ENCODE results near the gene SULT6B1. TPM values are rescaled to one million over a fixed set of nuclear protein-coding genes. Genes with fewer than 3 reads are reported as not detected.

SULT6B1 gene
- polyA plus RNA-seq, 4 donors: not detected

GRCh38 chr2:37153224-37153623, 35.2 kb downstream of the SULT6B1 start:
- no peak overlapping the region for H3K4me3 ChIP-seq (ENCODE audit: low read depth in 1 of 3, low read length in 3 of 3)
- no peaks in the 10 kb centered on the region for H3K9me3 ChIP-seq (ENCODE audit: control insufficient read depth in 2 of 2, insufficient read depth in 1 of 2, low read depth in 1 of 2, low read length in 1 of 2)
- no peaks in the 10 kb centered on the region for H3K27me3 ChIP-seq (ENCODE audit: control insufficient read depth in 3 of 3, insufficient read depth in 3 of 3, low read length in 3 of 3)
- no peak for DNase-seq
- H3K36me3 ChIP-seq (ENCODE audit: control insufficient read depth in 3 of 3, insufficient read depth in 2 of 3, low read depth in 1 of 3, low read length in 3 of 3): peaks cover 0 to 4% (median under 1%) of the 10 kb centered on the region in 3 donors
- WGBS, 3 donors: 82 to 96% (median 91%) methylated on average over 5 of the region's 5 CpGs
- H3K4me1 ChIP-seq (ENCODE audit: control insufficient read depth in 3 of 3, insufficient read depth in 2 of 3, low read depth in 1 of 3, low read length in 2 of 3): peaks cover 4 to 29% (median 9%) of the 10 kb centered on the region in 3 donors
- no peak for FAIRE-seq
- no peak overlapping the region for H3K27ac ChIP-seq (ENCODE audit: low read depth in 1 of 3, low read length in 2 of 3)

GRCh38 chr2:37149626-37150322, 38.7 kb downstream of the SULT6B1 start:
- no peak for FAIRE-seq
- H3K27me3 ChIP-seq (ENCODE audit: control insufficient read depth in 3 of 3, insufficient read depth in 3 of 3, low read length in 3 of 3): no peaks in the 10 kb centered on the region
- no peaks in the 10 kb centered on the region for H3K9me3 ChIP-seq (ENCODE audit: control insufficient read depth in 2 of 2, insufficient read depth in 1 of 2, low read depth in 1 of 2, low read length in 1 of 2)
- no peak overlapping the region for H3K4me3 ChIP-seq (ENCODE audit: low read depth in 1 of 3, low read length in 3 of 3)
- H3K36me3 ChIP-seq (ENCODE audit: control insufficient read depth in 3 of 3, insufficient read depth in 2 of 3, low read depth in 1 of 3, low read length in 3 of 3): peaks cover 8 to 16% (median 13%) of the 10 kb centered on the region in 3 donors
- H3K4me1 ChIP-seq (ENCODE audit: control insufficient read depth in 3 of 3, insufficient read depth in 2 of 3, low read depth in 1 of 3, low read length in 2 of 3): peaks cover 3 to 15% (median 4%) of the 10 kb centered on the region in 3 donors
- DNase-seq: peak; percentile 79 to 82
- 8 to 31% (median 13%) methylated on average over 6 of the region's 6 CpGs for WGBS, 3 donors
- peak overlapping the region; percentile 17 to 58 (median 41) for H3K27ac ChIP-seq (ENCODE audit: low read depth in 1 of 3, low read length in 2 of 3)

- Histone ChIP-seq H3K27me3 (ENCODE audit: control insufficient read depth in 3 of 3, insufficient read depth in 3 of 3, low read length in 3 of 3) (no peaks in the 10 kb centered on the region), H3K4me3 (ENCODE audit: low read depth in 1 of 3, low read length in 3 of 3) (no peak overlapping the region), H3K36me3 (ENCODE audit: control insufficient read depth in 3 of 3, insufficient read depth in 2 of 3, low read depth in 1 of 3, low read length in 3 of 3) (peaks cover 12 to 21% (median 16%) of the 10 kb centered on the region in 3 donors), H3K4me1 (ENCODE audit: control insufficient read depth in 3 of 3, insufficient read depth in 2 of 3, low read depth in 1 of 3, low read length in 2 of 3) (peaks cover 3 to 15% (median 4%) of the 10 kb centered on the region in 3 donors), H3K27ac (ENCODE audit: low read depth in 1 of 3, low read length in 2 of 3) (peak overlapping the region in 1 of 3 donors; percentile 58), H3K9me3 (ENCODE audit: control insufficient read depth in 2 of 2, insufficient read depth in 1 of 2, low read depth in 1 of 2, low read length in 1 of 2) (no peaks in the 10 kb centered on the region)
- WGBS, 3 donors: 30 to 73% (median 42%) methylated on average over 7 of the region's 7 CpGs
- DNase-seq: peak; percentile 68 to 83
- FAIRE-seq: no peak
Observed at GRCh38 chr2:37148325-37148724, 40.1 kb downstream of the SULT6B1 start.

GRCh38 chr2:37146062-37146461, 42.4 kb downstream of the SULT6B1 start:
- 96 to 98% (median 98%) methylated on average over 2 of the region's 2 CpGs for WGBS, 3 donors
- FAIRE-seq: no peak
- no peaks in the 10 kb centered on the region for H3K27me3 ChIP-seq (ENCODE audit: control insufficient read depth in 3 of 3, insufficient read depth in 3 of 3, low read length in 3 of 3)
- H3K9me3 ChIP-seq (ENCODE audit: control insufficient read depth in 2 of 2, insufficient read depth in 1 of 2, low read depth in 1 of 2, low read length in 1 of 2): no peaks in the 10 kb centered on the region
- DNase-seq: no peak
- no peak overlapping the region for H3K27ac ChIP-seq (ENCODE audit: low read depth in 1 of 3, low read length in 2 of 3)
- no peak overlapping the region for H3K4me3 ChIP-seq (ENCODE audit: low read depth in 1 of 3, low read length in 3 of 3)
- peaks cover 3 to 15% (median 4%) of the 10 kb centered on the region in 3 donors for H3K4me1 ChIP-seq (ENCODE audit: control insufficient read depth in 3 of 3, insufficient read depth in 2 of 3, low read depth in 1 of 3, low read length in 2 of 3)
- peaks cover 13 to 30% (median 19%) of the 10 kb centered on the region in 3 donors for H3K36me3 ChIP-seq (ENCODE audit: control insufficient read depth in 3 of 3, insufficient read depth in 2 of 3, low read depth in 1 of 3, low read length in 3 of 3)

GRCh38 chr2:37143974-37144373, 44.5 kb downstream of the SULT6B1 start:
- 94 to 100% (median 98%) methylated on average over 1 of the region's 1 CpG for WGBS, 3 donors
- peaks cover 2 to 10% (median 3%) of the 10 kb centered on the region in 3 donors for H3K4me1 ChIP-seq (ENCODE audit: control insufficient read depth in 3 of 3, insufficient read depth in 2 of 3, low read depth in 1 of 3, low read length in 2 of 3)
- H3K9me3 ChIP-seq (ENCODE audit: control insufficient read depth in 2 of 2, insufficient read depth in 1 of 2, low read depth in 1 of 2, low read length in 1 of 2): no peaks in the 10 kb centered on the region
- H3K36me3 ChIP-seq (ENCODE audit: control insufficient read depth in 3 of 3, insufficient read depth in 2 of 3, low read depth in 1 of 3, low read length in 3 of 3): peaks cover 16 to 34% (median 22%) of the 10 kb centered on the region in 3 donors
- no peak overlapping the region for H3K27ac ChIP-seq (ENCODE audit: low read depth in 1 of 3, low read length in 2 of 3)
- no peak for DNase-seq
- H3K4me3 ChIP-seq (ENCODE audit: low read depth in 1 of 3, low read length in 3 of 3): no peak overlapping the region
- H3K27me3 ChIP-seq (ENCODE audit: control insufficient read depth in 3 of 3, insufficient read depth in 3 of 3, low read length in 3 of 3): no peaks in the 10 kb centered on the region
- no peak for FAIRE-seq

- no peak for DNase-seq
- H3K36me3 ChIP-seq (ENCODE audit: control insufficient read depth in 3 of 3, insufficient read depth in 2 of 3, low read depth in 1 of 3, low read length in 3 of 3): peaks cover 16 to 37% (median 17%) of the 10 kb centered on the region in 3 donors
- no peak overlapping the region for H3K27ac ChIP-seq (ENCODE audit: low read depth in 1 of 3, low read length in 2 of 3)
- no peak for FAIRE-seq
- H3K4me1 ChIP-seq (ENCODE audit: control insufficient read depth in 3 of 3, insufficient read depth in 2 of 3, low read depth in 1 of 3, low read length in 2 of 3): no peaks in the 10 kb centered on the region
- H3K27me3 ChIP-seq (ENCODE audit: control insufficient read depth in 3 of 3, insufficient read depth in 3 of 3, low read length in 3 of 3): no peaks in the 10 kb centered on the region
- H3K9me3 ChIP-seq (ENCODE audit: control insufficient read depth in 2 of 2, insufficient read depth in 1 of 2, low read depth in 1 of 2, low read length in 1 of 2): no peaks in the 10 kb centered on the region
- no peak overlapping the region for H3K4me3 ChIP-seq (ENCODE audit: low read depth in 1 of 3, low read length in 3 of 3)
Observed at GRCh38 chr2:37142546-37142945, 45.9 kb downstream of the SULT6B1 start.

GRCh38 chr2:37132914-37133313, 55.6 kb downstream of the SULT6B1 start:
- peaks cover 9 to 32% (median 20%) of the 10 kb centered on the region in 3 donors for H3K36me3 ChIP-seq (ENCODE audit: control insufficient read depth in 3 of 3, insufficient read depth in 2 of 3, low read depth in 1 of 3, low read length in 3 of 3)
- H3K4me1 ChIP-seq (ENCODE audit: control insufficient read depth in 3 of 3, insufficient read depth in 2 of 3, low read depth in 1 of 3, low read length in 2 of 3): no peaks in the 10 kb centered on the region
- H3K27me3 ChIP-seq (ENCODE audit: control insufficient read depth in 3 of 3, insufficient read depth in 3 of 3, low read length in 3 of 3): no peaks in the 10 kb centered on the region
- H3K27ac ChIP-seq (ENCODE audit: low read depth in 1 of 3, low read length in 2 of 3): no peak overlapping the region
- H3K4me3 ChIP-seq (ENCODE audit: low read depth in 1 of 3, low read length in 3 of 3): no peak overlapping the region
- no peaks in the 10 kb centered on the region for H3K9me3 ChIP-seq (ENCODE audit: control insufficient read depth in 2 of 2, insufficient read depth in 1 of 2, low read depth in 1 of 2, low read length in 1 of 2)
- no peak for DNase-seq
- WGBS, 3 donors: 96 to 98% (median 97%) methylated on average over 6 of the region's 6 CpGs
- FAIRE-seq: no peak

- H3K27ac ChIP-seq (ENCODE audit: low read depth in 1 of 3, low read length in 2 of 3): no peak overlapping the region
Observed at GRCh38 chr2:37125416-37125815, 63.1 kb downstream of the SULT6B1 start.

More at GRCh38 chr2:37125416-37125815, 63.1 kb downstream of the SULT6B1 start:
- no peak overlapping the region for H3K4me3 ChIP-seq (ENCODE audit: low read depth in 1 of 3, low read length in 3 of 3)
- WGBS, 3 donors: 96 to 99% (median 96%) methylated on average over 2 of the region's 2 CpGs
- no peaks in the 10 kb centered on the region for H3K9me3 ChIP-seq (ENCODE audit: control insufficient read depth in 2 of 2, insufficient read depth in 1 of 2, low read depth in 1 of 2, low read length in 1 of 2)
- no peak for FAIRE-seq
- H3K36me3 ChIP-seq (ENCODE audit: control insufficient read depth in 3 of 3, insufficient read depth in 2 of 3, low read depth in 1 of 3, low read length in 3 of 3): peaks cover 17 to 45% (median 17%) of the 10 kb centered on the region in 3 donors
- H3K27me3 ChIP-seq (ENCODE audit: control insufficient read depth in 3 of 3, insufficient read depth in 3 of 3, low read length in 3 of 3): no peaks in the 10 kb centered on the region
- DNase-seq: no peak
- H3K4me1 ChIP-seq (ENCODE audit: control insufficient read depth in 3 of 3, insufficient read depth in 2 of 3, low read depth in 1 of 3, low read length in 2 of 3): no peaks in the 10 kb centered on the region
